Embryonic facial prominence (tissue), 1 donor: ENCODE results near the gene GPR89A.
A peak's percentile ranks its signal among the peaks of the same experiment; 100 is the strongest.
"Not testable (repeated sequence)": the region's sequence is repeated elsewhere in the genome, so short reads cannot be mapped to it uniquely, and the experiment has no call there.

Source experiments
- DNase-seq: peaks from one replicate; pipeline ENCODE4 v3.0.0-alpha.2; 2016; ENCODE audit errors: extremely low spot score

The GPR89A gene

DNA sequence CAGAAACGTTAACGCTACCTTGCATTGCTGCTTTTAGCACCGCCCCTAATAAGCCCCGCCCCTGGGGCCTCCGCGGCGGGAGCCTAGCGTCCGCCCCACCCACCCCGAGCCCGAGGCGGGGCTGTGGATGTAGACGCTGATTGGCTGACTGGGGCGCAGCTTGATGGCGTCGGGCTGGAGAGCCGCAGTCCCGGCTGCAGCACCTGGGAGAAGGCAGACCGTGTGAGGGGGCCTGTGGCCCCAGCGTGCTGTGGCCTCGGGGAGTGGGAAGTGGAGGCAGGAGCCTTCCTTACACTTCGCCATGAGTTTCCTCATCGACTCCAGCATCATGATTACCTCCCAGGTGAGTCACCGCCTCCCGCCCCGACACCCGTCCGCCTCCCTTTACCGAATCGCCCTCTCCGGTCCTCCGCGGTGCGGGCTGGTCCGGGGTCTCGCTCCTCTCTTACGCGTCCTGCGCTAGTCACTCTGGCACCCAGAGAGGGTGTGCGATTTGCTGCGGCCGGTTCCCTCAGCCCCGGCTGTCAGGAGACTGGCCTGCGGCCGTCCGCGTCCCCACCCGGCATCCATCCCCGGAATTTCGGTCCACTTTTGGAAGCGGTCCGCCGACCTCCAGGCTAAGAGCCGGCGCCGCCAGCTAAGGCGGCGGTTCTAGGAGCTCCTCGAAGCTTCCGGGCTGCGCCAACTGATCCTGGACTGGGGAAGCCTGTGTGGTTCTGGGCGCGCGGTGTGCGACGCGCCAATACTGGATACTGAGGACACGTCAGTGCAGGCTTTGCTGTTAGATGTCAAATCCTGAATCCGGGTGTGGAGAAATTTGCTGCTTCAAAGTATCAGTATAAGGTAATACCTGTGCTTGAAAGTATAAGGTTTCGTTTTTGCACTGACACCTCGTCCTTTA, at the start of gene GPR89A:
TSS of gene GPR89A (plus strand) at position 156 of the 901 bp plus-strand sequence. CDS start at position 302, 146 bp downstream.
- DNase-seq: peak; percentile 83

DNA sequence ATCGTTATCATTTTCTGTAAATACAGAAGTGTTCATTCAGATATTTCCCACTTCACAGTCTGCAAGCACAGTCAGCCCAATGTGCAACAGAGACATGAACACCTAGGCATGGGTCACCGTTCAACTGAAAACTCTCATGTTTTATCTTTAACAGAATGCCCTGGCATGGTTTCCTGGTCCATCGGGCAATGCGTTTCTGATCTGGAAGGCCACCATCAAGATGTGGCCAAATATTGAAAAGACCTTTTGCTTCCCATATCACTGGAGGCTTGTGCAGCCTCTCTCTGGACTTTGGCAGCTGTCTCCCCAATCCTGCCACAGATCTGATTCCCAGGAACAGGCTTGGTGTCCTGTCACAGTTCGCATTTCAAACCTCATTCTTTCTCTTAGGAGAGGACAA, 21.0 kb upstream of the GPR89A start:
- not testable (repeated sequence) for DNase-seq

DNA sequence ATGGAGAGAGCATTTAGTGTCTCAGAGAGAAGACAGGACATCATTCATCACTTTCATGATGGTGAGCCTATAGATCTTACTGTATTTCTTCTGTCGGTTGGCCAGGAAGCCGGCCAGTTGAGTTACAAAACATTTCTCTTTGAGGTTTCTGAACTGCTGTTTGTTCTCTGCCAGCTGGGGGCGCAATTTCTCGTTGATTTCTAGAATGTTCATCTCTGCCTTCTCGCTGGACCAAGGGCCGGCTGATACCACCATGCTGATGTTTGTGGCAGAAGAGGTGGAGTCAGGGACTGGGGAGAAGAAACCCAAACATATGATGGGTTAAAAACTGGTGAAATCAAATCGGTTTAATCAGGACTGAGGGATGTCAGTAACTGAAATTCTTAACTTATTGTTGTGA, 17.0 kb upstream of the GPR89A start:
- not testable (repeated sequence) for DNase-seq

DNA sequence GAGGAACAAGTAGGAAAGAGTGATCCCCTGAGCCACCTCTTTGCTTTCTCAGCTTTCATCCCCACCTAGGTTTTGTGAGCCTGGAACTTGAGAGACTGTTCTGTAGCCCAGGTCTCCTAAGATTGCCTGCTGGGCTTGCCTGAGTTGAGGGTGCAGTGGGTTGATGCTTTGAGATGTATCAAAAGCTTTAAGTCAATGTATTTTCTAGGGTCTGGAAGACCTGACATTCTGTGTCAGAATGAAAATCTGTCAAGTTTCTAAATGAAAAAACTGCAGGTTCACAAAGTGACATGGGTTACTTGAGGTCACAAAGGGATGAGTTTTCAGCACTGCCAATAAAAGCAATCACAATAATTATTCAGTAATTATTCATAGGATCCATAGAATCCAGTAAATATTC, 15.4 kb upstream of the GPR89A start:
- not testable (repeated sequence) for DNase-seq

DNA sequence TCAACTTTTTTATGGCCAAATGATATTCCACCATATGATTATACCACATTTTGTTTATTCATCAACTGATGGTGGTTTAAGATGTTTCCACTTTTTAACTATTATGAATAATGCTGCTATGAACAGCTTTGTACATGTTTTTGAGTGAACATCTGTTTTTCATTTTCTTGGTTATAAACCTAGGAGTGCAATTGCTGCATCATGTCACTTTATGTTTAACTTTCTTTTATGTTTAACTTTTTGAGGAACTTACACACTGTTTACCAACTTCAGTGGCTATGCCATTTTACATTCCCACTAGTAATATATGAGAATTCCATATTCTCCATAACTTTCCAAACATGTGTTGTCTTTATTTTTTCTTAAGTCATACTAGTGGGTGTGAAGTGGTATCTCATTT, 12.4 kb upstream of the GPR89A start:
- not testable (repeated sequence) for DNase-seq

DNA sequence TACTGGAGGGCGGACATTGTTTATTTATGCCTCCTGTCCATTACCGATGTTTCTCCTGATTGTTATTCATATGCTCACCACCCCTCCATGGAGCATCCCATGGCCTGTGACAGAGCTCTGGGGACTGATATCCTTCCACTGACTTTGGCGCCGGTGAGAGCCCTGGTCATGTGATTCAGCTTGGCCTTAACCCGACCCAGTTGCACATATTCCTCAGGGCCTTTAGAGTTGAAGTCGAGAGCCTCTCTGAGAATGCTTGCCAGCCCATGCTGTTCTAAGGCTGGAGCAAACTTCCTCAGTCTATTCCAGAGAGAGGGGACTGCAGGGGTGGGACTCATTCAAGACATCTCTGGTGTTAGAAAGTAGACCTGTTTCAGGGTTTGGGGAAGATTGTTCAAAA, 11.6 kb upstream of the GPR89A start:
- not testable (repeated sequence) for DNase-seq

DNA sequence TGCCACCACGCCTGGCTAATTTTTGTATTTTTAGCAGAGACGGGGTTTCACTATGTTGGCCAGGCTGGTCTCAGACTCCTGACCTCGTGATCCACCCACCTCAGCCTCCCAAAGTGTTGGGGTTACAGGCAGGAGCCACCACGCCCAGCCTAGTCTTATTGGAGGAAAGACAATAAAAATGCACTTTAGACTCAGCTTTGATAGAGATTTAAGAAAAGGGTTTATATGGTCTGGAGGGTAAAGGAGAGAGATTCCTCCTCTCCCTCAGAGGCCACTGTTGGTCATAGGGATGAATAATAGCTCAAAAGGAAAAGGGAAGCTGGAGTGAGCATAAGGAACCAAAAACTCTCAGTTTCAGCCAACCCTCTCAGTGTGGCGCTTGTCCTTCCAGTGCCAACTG, 8.4 kb upstream of the GPR89A start:
- DNase-seq: not testable (repeated sequence)

DNA sequence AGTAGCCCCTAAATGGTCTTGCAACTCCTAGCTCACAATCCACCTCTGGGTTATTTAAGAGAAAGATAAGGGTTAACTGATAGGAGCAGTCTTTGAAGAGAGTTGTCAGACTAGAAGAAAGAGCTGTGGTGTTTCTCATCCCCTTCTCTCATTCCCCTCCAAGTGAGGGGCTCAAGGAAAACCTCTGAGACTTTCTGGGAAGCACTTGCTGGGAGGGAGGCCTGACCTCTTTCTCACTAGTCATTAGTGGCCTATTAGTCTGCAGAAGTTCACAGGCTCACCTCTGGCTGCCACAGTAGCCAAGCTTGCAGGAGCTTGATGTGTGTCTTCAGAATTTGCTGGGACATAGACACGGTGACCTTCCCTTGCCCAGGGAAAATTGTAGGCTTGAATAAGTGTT, 6.2 kb upstream of the GPR89A start:
- DNase-seq: no peak

DNA sequence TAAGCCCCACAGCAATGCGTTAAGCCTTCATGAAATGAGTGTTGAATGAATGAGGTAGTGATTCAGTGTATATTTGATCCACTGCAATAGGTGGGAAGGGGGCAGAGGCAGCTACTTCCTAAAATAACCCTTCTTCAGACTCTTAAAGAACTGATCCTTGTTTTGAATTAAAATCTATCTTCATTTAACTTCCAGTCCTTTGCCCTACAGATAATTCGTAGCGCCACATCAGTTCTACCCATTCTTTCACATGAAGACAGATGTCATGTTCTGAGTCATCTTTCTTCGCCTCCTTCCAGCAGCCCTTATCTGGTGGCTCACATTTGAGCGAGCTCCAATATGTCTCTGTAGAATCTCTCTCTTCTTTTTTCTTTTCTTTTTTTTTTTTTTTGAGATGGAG, 948 bp upstream of the GPR89A start:
- DNase-seq: not testable (repeated sequence)

DNA sequence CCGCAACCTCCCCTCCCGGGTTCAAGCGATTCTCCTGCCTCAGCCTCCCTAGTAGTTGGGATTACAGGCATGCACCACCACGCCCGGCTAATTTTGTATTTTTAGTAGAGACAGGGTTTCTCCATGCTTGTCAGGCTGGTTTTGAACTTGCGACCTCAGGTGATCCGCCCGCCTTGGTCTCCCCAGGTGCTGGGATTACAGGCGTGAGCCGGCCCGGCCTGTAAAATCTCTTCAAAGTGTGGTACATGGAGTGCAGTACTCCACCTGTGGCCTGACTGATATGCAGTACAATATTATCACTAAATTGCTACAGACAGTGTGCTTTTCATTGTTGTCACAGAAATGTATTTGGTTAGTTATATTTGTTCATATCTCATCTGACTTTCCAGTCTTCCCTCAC, 499 bp upstream of the GPR89A start:
- DNase-seq: not testable (repeated sequence)

DNA sequence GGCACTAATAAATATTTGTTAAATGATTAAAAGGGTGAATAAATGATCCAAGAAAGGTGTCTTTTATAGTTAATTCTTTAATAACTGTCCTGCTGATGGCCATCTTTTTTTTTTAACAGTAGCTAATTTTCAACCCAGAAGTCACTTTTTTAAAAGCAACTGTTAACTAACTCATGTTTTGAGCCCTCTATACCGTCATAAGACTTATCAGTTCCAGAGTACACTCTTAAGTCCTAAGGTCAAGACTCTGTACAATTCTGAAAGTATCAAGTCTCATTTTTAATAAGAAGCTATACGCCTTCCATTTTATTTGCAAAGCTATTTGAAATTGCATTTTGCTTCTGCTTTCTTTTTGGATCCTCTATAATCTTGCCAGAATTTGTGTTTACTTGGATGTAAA, 3.0 kb downstream of the GPR89A start:
- DNase-seq: not testable (repeated sequence)

DNA sequence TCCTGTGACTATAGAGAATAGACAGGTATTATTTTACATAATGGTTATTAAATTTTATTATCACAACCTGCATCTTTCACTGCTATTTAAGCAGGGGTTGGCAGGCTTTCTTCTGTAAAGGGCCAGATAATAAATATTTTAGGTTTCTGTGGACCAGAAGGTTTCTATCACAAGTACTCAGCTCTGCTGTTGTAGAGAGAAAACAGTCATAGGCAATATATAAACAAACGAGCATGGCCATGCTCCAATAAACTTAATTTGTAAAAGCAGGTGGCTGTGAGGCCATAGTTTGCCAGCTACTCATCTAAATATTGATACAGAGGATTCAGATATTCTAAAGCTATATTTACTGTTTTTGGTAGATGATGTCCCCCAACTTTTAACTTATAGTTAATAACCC, 12.3 kb downstream of the GPR89A start:
- DNase-seq: not testable (repeated sequence)

DNA sequence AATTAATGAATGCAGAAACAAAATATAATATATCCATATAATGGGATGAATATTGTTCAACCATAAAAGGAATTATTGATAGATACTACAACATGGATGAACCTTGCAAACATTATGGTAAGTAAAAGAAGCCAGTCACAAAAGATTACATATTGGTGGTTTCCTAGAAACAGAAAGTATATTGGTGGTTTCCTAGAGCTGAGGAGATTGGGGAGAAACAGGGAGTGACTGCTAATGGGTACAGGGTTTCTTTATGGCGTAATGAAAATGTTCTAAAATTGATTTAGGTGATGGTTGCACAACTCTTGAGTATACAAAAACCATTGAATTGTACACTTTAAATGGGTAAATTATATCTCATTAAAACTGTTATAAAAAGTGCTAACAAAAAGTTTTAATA, 14.4 kb downstream of the GPR89A start:
- DNase-seq: not testable (repeated sequence)

DNA sequence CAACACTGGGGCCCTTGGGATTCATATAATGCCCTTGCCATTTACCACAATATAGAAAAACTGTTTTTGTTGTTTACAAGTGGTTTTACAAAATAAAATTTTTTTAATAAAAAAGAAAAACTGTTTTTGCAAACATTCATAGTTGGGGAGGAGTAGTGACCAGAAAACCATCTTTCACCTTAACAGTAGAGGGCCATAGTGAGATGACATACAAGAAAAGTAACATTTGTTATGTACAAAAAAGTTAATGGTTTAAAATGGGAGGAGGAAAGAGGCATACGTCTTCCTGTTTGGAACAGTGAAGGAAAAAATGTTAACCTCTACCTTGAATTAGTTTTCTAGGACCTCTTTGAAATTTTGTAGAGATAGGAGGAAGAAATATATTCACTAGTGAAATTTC, 28.4 kb downstream of the GPR89A start:
- DNase-seq: not testable (repeated sequence)

DNA sequence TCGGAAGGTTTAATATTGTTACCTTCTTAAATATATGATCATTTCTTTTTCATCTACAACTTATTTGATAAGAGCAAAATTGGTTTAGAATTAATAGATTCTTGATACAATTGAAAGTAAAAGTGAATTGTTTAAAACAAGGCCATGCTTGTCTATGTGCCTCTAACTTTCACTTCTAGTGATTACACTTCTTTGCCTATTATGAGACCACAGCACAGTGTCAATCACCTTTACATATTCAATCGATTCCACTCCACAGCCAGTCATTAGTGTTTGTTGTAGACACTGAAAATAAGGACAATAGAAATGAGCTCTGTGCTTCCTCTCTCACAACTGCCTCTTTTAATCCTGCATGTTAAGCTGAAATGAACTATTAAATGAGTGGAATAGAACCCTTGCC, 34.1 kb downstream of the GPR89A start:
- not testable (repeated sequence) for DNase-seq

DNA sequence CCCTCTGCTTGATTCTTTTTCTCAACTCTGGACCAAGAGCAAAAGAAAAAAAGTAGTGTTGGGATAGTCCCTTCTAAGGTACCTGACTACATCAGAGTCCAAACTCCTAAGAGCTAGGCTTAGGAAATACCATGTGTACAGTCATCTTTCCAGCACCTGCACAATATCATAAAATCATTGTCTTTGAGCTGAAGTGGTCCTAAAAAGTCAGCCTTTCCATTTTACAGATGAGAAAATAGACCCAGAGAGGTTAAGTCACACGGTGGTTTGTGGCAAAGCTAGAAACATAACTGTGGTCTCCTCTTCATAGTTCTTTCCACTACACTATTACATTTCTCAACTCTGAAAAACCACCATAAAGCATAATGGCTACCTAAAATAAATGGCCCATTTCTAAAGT, 36.2 kb downstream of the GPR89A start:
- not testable (repeated sequence) for DNase-seq

DNA sequence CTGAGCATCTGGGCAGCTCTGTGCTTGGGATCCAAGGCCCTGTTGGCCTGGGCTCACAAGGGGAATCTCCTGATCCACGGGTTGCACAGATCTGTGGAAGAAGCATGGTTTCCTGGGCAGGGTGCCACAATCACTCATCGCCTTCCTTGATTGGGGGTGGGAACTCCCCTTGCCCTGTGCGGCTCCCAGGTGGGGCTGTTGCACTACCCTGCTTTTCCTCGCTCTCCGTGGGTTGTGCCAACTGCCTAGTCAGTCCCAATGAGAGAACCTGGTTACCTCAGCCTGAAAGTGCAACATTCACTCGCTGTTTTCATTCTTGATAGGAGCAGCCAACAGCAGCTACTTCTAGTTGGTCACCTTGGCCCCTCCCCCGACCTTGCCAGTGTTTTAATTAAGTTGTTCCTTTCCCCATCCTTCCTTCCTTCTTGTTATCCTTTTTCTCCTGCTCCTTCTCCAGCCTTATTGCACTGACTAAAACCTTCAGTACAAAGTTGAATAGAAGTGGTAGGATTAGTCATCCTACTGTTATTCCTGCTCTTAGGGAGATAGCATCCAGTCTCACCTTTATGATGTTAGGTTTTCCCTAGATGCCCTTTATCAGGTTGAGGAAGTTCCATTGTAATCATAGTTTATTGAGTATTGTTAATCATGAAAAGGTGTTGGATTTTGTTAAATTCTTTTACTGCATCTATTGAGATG, 48.6 kb downstream of the GPR89A start:
- DNase-seq: not testable (repeated sequence)

DNA sequence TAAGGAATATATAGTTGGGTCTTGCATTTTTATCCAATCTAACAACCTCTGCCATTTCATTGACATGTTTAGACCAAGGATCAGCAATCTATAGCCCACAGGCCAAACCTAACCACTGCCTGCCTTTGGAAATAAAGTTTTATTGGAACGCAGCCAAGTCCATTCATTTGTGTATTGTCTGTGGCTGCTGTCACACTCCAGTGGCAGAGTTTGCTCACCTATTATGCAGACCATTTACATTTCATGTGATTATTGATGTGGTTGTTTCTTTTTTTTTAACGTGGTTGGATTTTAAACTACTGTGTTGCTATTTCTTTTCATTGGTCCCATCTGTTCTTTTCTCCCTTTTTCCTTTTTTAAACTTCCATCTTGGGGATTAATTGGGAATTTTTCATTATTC, 54.7 kb downstream of the GPR89A start:
- not testable (repeated sequence) for DNase-seq

DNA sequence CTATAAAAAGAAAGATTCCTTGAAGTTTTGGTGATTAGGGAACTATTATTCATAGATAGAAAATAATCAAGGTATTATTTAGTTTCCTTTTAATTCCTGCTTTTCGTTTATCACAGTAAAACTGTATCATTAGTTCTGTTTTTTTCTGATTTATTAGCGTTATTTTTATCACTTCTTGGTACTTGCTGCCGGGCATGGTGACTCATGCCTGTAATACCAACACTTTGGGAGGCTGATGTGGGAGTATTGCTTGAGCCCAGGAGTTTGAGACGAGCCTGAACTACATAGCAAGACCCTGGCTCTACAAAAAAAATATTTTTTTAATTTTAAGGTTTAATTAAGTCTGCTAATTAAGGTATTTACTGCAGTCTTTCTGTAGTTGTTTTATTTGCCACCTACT, 57.2 kb downstream of the GPR89A start:
- DNase-seq: not testable (repeated sequence)

DNA sequence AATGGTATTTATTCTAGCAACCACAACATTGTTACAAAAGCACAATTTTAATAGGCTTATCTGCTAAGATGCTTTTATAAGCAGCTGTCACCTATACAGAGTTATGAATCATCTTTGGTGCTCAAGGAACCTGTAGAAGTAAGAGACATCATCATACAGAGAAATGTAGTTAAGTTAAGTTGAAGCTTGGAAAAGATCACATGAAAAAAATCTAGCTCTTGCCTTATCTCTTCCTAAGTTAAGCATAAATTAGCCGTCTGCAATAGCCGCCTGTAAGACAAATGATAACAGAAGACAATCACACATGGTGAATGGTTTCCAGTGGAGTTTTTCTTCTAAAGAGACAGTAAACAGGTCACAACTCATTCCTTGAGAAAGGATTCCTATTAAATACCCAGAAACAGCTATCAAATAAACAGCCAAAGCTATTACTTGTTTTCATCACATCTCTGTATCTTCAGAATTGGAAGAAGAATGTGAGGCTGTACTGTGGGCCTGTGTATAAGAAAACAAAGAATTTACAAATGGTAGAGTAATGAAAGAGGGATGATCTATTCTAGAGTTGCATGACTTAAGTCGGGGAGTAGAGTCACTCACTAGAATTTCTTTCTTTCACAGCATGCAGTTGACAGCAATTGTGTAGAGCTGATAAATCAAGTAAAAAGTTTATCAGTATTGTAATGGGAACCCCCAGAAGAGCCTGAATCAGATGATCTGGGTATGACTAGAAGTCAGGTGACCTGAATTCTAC, 63.4 kb downstream of the GPR89A start:
- not testable (repeated sequence) for DNase-seq

DNA sequence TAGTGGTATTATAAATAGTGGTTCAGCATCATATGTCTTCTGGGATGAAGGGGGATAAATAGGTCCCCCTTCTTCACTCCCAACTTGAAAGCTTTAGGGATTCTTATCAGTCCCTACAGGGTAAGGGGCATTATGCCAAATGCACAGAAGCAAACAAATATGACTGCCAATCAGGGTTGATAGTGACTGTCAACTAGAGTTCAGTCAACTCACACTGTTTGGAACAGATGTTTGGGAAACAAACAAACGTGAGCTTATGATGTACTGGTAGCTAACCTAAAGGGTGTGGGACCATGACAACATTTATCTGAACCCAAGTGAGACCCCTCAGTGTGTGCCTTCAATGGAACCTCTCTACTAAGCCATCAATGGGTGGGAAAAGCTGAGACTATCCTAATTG, 65.4 kb downstream of the GPR89A start:
- not testable (repeated sequence) for DNase-seq

DNA sequence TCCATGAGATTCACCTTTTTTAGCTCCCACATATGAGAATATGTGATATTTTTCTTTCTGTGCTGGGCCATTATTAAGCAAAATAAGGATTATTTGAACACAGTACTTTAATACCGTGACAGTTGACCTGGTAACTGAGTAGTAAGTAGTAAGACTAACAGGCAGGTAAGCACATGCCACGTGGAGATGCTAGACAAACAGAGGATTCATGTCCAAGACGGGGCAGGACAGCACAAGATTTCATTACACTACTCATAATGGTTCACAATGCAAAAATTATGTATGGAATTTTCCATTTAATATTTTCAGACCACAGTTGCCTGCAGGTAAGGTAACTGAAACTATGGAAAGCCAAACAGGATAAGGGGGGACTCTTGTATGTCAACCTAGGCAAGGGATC, 77.1 kb downstream of the GPR89A start:
- DNase-seq: not testable (repeated sequence)
